GM19455 (cell line): ENCODE data around the gene TALDO1.
A peak's percentile ranks its signal among the peaks of the same experiment; 100 is the strongest.

ENCODE experiments used
- ATAC-seq: cut with Tn5 transposase; IDR thresholded peaks from one replicate; pipeline ENCODE4 v1.9.1; 2021; ENCODE audit not compliant: unreplicated experiment

The TALDO1 gene

GRCh38 chr11:798093-798713 lies 50.9 kb downstream of the TALDO1 start, which contains the start of gene SLC25A22:
SLC25A22 (minus strand) TSS chr11:798281; CDS start chr11:795006, 3,275 bp downstream.
- ATAC-seq: peak; percentile 56

GRCh38 chr11:799641-800316 lies 52.5 kb downstream of the TALDO1 start:
- ATAC-seq: no peak

DNA sequence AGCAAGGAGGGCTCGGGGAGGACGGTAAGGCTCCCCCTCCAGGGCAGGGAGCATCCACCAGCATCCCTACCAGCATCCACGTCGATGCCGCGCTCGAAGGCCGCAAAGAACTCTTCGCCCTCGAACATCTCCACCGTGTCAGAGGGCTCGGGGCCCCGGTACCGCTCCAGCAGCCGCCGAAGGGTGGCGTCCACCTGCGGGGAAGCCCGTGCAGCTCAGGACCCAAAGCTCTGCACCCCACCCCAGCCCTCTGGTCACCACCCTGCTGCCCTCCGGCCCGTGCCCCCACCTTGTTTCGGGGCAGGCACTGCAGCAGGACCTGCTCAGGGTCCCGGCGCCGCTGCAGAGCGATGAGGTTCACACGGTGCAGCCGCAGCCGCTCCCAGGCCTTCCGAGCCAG lies 53.2 kb downstream of the TALDO1 start:
- no peak for ATAC-seq

GRCh38 chr11:801097-801780 lies 54.0 kb downstream of the TALDO1 start:
- no peak for ATAC-seq

DNA sequence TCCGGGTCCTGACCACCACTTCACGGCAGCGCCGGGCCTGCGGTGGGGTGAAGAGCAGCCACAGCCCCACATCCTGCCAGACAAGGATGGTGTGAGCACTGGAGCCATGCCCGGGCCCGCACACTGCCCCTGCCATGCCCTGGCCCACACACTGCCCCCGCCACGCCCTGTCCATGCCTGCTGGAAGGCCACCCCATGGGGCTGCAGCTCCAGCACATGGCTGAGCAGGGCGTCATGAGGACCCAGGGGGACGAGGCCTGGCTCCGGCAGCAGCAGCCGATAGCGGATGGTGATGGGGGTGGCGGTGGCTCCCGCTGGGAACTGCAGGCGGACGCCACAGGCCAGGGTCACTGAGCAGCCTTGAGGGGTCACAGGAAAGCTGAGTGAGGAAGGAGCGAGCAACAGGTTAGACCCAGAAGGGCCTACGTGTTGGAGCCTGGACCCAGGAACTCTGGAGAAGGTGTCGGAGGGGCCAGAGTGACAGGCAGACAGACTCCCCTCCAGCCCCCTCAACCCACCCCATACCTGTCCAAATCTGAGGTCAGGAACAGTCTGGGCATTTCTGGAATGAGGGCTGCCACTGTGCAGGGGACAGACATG lies 54.9 kb downstream of the TALDO1 start:
- no peak for ATAC-seq

DNA sequence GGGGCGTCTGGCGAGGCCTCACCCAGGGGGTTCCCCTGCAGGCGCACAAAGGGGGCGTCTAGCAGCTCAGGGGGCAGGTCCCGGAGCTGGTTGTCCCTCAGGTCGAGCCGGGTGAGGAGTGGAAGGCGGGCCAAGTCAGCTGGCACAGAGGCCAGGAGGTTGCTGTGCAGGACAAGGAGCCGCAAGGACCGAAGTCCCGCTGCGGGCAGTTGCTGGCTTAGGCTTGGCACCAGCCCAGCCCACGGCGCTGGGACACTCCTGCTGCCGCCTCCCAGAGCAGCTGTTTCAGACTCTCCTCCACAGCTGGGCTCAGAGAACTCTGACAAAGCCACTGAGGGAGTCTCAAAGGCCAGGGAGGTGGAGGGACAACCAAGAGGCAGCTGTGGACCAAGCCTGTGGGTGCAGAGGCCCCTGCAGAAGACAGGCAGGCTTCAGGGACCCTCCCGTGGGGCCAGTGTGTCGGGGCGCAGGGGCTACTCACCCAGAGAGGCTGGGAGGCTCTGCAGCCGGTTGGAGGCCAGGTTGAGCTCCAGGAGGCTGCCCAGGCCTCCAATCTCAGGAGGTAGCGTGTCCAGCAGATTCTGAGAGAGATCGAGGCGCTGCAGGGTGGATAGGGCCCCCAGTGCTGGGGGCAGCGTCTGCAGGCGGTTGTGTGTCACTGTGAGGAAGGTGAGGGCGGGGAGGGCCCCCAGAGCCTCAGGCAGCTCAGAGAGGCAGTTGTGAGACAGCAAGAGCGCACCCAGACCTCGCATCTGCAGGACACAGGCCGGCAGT lies 55.6 kb downstream of the TALDO1 start:
- ATAC-seq: no peak

- ATAC-seq: no peak
These were observed 56.1 kb downstream of the TALDO1 start for GRCh38 chr11:803467-803742.

GRCh38 chr11:803770-804598 lies 56.7 kb downstream of the TALDO1 start:
- no peak for ATAC-seq

- ATAC-seq: no peak
These were observed 57.3 kb downstream of the TALDO1 start for GRCh38 chr11:804599-804964.

DNA sequence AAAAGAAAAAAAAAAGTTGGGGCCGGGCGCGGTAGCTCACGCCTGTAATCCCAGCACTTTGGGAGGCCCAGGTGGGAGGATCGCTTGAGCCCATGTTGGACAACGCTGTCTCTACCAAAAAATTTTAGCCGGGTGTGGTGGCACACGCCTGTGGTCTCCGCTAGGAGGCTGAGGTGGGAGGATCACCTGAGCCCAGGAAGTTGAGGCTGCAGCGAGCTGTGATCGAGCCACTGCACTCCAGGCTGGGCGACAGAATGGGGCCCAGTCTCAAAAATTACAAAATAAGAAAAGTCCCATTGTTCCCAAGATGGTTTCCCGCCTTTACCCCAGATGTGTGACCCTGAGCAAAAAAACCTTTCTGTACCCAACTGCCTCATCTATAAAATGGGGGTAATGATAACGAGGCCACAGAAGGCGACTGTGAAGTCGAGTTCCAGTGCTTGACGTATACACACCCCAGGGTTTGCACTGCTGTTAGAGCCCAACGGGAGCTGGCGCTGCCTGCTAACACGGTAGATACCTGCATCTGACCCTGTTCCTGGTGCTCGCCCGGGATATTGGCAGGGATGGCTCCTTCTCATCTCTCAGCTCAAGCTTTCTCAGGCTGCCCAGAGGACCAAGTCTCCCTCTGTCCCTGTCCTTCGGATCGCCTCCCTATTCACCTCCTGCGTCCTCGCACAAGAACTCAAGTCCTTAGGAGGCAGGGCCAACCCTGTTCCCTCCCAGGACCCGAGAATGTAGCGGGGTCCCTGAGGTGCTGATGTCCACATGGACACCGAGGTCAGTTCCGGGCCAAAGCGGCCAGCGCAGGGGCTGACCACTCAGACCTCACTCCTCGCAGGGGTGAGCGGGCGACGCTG lies 61.4 kb downstream of the TALDO1 start:
- ATAC-seq: no peak

DNA sequence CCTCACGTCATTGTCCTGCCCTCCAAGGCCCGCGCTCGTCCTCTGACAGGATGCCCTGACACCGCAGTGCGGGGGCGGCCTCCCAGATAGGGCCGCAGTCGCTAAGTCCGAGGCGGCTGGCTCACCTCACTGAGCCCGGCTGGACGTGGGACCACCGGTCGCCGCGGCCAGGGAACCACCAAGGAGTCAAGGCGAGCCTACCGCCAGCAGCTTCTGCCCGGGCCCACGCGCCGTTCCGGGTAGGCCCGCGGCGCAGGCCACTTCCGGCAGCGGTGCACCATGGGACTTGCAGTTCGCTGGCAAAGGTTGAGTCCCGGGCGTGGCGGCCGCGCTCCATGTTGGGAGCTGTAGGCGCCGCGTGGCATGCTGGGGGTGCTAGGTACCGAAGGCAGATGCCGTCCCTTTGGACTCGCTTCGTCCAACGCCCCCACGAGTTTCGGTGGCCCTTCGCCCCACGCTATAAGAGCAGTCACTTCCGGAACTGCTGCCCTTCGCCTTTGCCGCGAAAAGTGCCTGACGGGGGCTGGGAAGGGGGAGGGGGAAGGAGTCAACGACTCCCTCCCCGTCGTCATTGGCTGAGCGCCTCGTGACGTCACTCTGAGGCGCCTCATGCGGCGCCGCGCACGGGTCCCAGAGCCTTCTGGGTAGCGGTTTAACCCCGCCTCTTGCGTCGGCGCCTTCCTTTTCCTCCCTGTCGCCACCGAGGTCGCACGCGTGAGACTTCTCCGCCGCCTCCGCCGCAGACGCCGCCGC lies 62.2 kb downstream of the TALDO1 start, which contains the start of gene RPLP2:
RPLP2 (plus strand) TSS at position 681 of the 753 bp plus-strand sequence. CDS start 268 bp downstream, outside the sequence.
- ATAC-seq: peak; percentile 70

GRCh38 chr11:810040-810567 lies 62.8 kb downstream of the TALDO1 start:
- peak; percentile 2 for ATAC-seq

GRCh38 chr11:811446-812245 lies 64.4 kb downstream of the TALDO1 start:
- no peak for ATAC-seq

DNA sequence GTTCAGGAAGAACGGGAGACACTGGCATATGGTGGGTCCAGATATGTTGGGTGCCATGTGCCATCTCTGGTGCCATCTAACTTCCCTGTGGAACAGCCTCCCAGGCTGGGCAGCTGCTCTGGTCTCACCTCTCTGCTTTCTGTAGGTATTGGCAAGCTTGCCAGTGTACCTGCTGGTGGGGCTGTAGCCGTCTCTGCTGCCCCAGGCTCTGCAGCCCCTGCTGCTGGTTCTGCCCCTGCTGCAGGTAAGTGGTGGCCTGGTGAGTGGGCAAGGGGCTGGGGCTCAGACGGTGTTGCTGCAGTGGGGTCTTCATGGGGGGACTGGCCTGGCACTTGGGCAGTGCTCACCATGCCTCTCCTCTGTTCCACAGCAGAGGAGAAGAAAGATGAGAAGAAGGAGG lies 65.1 kb downstream of the TALDO1 start:
- ATAC-seq: no peak

DNA sequence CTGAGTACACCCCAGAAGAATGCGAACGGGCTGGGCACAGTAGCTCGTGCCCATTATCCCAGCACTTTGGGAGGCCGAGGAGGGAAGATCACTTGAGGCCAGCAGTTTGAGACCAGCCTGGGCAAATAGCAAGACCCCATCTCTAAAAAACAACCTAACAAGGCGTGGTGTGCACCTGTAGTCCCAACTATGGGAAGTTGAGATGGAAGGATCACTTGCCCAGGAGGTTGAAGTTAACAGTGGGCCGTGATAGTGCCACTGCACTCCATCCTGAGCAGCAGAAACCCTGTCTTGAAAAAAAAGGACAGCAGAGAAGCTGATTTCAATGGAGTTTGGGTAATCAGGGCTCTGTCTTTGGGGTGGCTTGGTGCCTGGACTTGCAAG lies 65.8 kb downstream of the TALDO1 start:
- no peak for ATAC-seq

DNA sequence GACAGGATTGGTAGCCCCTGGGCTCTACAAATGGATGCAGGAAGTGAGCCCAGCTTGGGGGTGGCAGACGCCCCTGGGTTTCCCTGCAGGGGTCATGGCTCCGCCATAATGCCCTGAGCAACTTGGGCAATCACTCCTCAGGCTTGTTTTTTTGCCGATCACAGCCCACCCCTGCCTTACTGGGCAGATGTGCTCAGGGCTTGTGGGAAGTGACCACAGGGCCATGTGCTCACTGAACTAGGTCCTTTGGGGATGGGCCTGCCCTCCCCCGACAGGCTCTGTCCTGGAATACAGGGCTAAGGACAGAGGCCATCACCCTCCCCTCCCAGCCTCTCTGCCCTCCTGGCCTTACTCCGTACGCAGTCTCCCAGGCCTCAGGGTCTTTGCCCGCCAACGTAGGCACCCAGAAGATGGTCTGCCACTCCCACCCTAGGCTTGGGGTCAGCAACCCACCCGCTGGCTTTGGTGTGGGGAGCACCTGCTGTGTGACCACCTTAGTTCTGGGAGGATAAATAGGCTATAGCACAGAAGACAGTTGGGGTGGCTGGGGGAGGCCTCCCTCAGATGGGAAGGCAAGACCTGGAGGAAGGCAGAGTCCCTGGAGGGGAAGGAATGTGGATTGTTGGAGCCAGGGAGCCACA lies 66.3 kb downstream of the TALDO1 start:
- no peak for ATAC-seq
